Neural progenitor cell (in vitro differentiated cells): ENCODE measurements around the gene SLC50A1. TPM values are rescaled to one million over a fixed set of nuclear protein-coding genes. Genes with fewer than 3 reads are reported as not detected.

Experiments used
- DNase-seq: peaks from one replicate; pipeline ENCODE4 v3.0.0-alpha.2; 2016; ENCODE audit warnings: low spot score
- H2AFZ ChIP-seq: fragments of 200-600 bp; sonication (generic); replicated peaks from 2 replicates; pipeline ENCODE4 v1.6.1; 2016; ENCODE audit warnings: antibody characterized with exemption
- H3F3A ChIP-seq: fragments of 200-600 bp; sonication (generic); 2 replicates; pipeline ENCODE4 v1.6.1; 2016; ENCODE audit warnings: antibody characterized with exemption, low read depth
- H3K27ac ChIP-seq: fragments of 200-600 bp; sonication (generic); 2 replicates; pipeline ENCODE4 v1.5.1; 2016; ENCODE audit warnings: mild to moderate bottlenecking
- H3K27me3 ChIP-seq: fragments of 200-600 bp; sonication (generic); 2 replicates; pipeline ENCODE4 v1.6.1; 2016; ENCODE audit warnings: mild to moderate bottlenecking, moderate library complexity
- H3K36me3 ChIP-seq: fragments of 200-600 bp; sonication (generic); 2 replicates; pipeline ENCODE4 v1.5.1; 2016
- H3K4me1 ChIP-seq: fragments of 200-600 bp; sonication (generic); 2 replicates; pipeline ENCODE4 v1.6.1; 2016; ENCODE audit warnings: mixed run types
- H3K4me2 ChIP-seq: fragments of 200-600 bp; sonication (generic); 2 replicates; pipeline ENCODE4 v1.6.1; 2016
- H3K4me3 ChIP-seq: fragments of 200-600 bp; sonication (generic); 2 replicates; pipeline ENCODE4 v1.5.1; 2016
- H3K79me2 ChIP-seq: fragments of 200-600 bp; sonication (generic); 2 replicates; pipeline ENCODE4 v1.6.1; 2016; ENCODE audit warnings: low read depth
- H3K9ac ChIP-seq: fragments of 200-600 bp; sonication (generic); 2 replicates; pipeline ENCODE4 v1.6.1; 2016
- H3K9me3 ChIP-seq: fragments of 200-600 bp; sonication (generic); 2 replicates; pipeline ENCODE4 v1.5.1; 2016; ENCODE audit warnings: low read depth
- H4K20me1 ChIP-seq: fragments of 200-600 bp; sonication (generic); 2 replicates; pipeline ENCODE4 v1.6.1; 2016; ENCODE audit warnings: low read depth
- H3K27ac Mint-ChIP-seq: 3 replicates; pipeline ENCODE4 v1.8.0; 2021; ENCODE audit warnings: mixed read lengths
- H3K27me3 Mint-ChIP-seq: 2 replicates; pipeline ENCODE4 v1.8.0; 2022; ENCODE audit warnings: low read depth, mild to moderate bottlenecking, inconsistent platforms, moderate library complexity, mixed read lengths; ENCODE audit not compliant: insufficient read depth
- H3K36me3 Mint-ChIP-seq: 3 replicates; pipeline ENCODE4 v1.8.0; 2021; ENCODE audit warnings: mixed read lengths
- H3K4me1 Mint-ChIP-seq: 3 replicates; pipeline ENCODE4 v1.8.0; 2021; ENCODE audit warnings: mixed read lengths
- H3K4me3 Mint-ChIP-seq: 3 replicates; pipeline ENCODE4 v1.8.0; 2021; ENCODE audit warnings: mild to moderate bottlenecking, moderate library complexity, mixed read lengths
- H3K9me3 Mint-ChIP-seq: 3 replicates; pipeline ENCODE4 v1.8.0; 2020; ENCODE audit warnings: mixed read lengths
- EZH2 ChIP-seq: fragments of 200-600 bp; sonication (generic); IDR thresholded peaks from 2 replicates; pipeline ENCODE4 v1.6.1; 2017; ENCODE audit warnings: antibody characterized with exemption, mild to moderate bottlenecking, moderate library complexity
- EZH2phosphoT487 ChIP-seq: fragments of 200-600 bp; sonication (generic); IDR thresholded peaks from 2 replicates; pipeline ENCODE4 v1.6.1; 2017; ENCODE audit warnings: antibody characterized with exemption
- total RNA-seq: library from RNA; depleted of rRNA; stranded (reverse); fragments of >200 nt; gene quantifications from 2 replicates; pipeline ENCODE4 v1.2.3, GENCODE V29; 2015; ENCODE audit warnings: low replicate concordance
- TF ChIP-seq, protein P1 (sequence below): fragments of 200-600 bp; sonication (generic); IDR thresholded peaks from 2 replicates; pipeline ENCODE4 v1.5.1; 2017; ENCODE audit warnings: antibody characterized with exemption, mild to moderate bottlenecking

SLC50A1 gene
- total RNA-seq, 1 donor from 2014 or later: 14.4 TPM

DNA sequence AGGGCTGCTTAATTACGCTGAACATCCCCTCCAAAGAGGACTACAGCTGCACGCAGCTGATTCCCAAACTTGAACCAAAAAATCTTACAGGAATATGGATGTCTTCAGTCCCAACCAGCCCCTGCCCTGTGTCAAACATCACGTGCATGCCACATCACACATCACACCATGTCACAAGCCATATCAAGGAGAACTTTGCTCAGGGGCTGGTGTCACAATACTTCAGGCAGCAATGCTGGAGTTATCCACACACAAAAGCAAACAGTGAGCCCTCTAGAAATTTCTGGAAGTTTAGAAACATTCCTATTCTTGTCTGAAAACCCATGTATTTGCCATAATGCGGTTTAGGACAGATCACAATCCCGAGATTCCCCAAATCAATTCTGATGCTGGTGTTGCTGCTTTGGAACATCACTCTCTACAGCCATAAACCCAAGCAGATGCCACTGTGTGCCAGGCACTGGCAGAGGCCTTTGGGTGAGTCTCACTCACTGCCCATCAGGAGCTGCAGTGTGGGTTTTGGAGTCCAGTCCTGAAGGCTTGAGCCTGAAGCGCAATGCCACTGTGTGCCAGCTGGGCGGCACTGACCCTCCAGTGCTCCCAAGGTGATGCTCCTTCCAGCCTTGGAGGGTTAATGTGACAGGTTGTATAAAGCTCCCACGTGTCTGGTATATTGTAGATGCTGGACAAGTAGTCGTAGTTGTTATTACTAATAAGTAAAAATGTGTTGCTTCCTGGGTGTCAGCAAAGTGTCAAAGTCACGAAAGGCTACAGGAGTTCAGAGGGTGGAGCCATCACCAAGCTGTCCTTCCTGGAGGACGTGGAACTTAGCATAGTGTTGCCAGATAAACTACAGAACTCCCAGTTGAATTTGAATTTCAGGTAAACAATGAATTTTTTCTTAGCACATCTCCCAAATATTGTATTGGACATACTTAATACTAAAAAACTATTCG, 28.1 kb upstream of the SLC50A1 start:
- H3K27ac Mint-ChIP-seq: no peak overlapping the region
- H3K9me3 ChIP-seq: no peaks in the 10 kb centered on the region
- DNase-seq: no peak

DNA sequence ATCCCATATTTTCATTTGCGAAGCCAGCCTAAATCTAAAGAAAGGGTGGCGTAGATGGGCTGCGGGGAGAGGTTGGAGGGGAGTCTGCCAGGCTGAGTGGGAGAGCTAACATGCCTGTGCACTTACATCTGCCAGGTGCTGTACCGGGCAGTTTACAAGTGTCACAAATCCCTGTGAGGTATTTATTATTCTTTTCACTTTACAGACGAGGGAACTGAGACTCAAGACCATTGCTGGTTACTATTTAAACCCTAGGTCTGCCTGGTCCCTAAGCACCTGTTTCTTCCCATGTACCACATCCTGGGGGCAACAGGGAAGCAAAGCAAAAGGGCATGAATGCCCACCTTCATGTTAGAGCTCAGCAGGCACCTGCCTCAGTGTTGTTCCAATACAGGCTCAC, 27.4 kb upstream of the SLC50A1 start:
- no peak for DNase-seq
- no peaks in the 10 kb centered on the region for H3K9me3 ChIP-seq
- no peak overlapping the region for H2AFZ ChIP-seq
- H3K9ac ChIP-seq: no peak overlapping the region
- Mint-ChIP-seq H3K4me3 (no peak overlapping the region), H3K4me1 (peaks cover 7% of the 10 kb centered on the region), H3K27ac (no peak overlapping the region), H3K9me3 (no peaks in the 10 kb centered on the region), H3K27me3 (peaks cover 10% of the 10 kb centered on the region), H3K36me3 (no peaks in the 10 kb centered on the region)
- H3K27ac ChIP-seq: no peak overlapping the region
- H3K4me1 ChIP-seq: no peaks in the 10 kb centered on the region
- H3K27me3 ChIP-seq: peaks cover 15% of the 10 kb centered on the region
- TF ChIP-seq EZH2 (no peak), EZH2phosphoT487 (no peak)
- TF ChIP-seq, protein P1, sequence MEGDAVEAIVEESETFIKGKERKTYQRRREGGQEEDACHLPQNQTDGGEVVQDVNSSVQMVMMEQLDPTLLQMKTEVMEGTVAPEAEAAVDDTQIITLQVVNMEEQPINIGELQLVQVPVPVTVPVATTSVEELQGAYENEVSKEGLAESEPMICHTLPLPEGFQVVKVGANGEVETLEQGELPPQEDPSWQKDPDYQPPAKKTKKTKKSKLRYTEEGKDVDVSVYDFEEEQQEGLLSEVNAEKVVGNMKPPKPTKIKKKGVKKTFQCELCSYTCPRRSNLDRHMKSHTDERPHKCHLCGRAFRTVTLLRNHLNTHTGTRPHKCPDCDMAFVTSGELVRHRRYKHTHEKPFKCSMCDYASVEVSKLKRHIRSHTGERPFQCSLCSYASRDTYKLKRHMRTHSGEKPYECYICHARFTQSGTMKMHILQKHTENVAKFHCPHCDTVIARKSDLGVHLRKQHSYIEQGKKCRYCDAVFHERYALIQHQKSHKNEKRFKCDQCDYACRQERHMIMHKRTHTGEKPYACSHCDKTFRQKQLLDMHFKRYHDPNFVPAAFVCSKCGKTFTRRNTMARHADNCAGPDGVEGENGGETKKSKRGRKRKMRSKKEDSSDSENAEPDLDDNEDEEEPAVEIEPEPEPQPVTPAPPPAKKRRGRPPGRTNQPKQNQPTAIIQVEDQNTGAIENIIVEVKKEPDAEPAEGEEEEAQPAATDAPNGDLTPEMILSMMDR: no peak
- no peak overlapping the region for H3K4me2 ChIP-seq
- H3K4me3 ChIP-seq: no peak overlapping the region
- no peaks in the 10 kb centered on the region for H3K79me2 ChIP-seq
- H3K36me3 ChIP-seq: no peaks in the 10 kb centered on the region
- no peaks in the 10 kb centered on the region for H4K20me1 ChIP-seq
- no peaks in the 10 kb centered on the region for H3F3A ChIP-seq

More for the DNA sequence above, 28.1 kb upstream of the SLC50A1 start:
- Histone ChIP-seq H3F3A (no peaks in the 10 kb centered on the region), H2AFZ (no peak overlapping the region), H4K20me1 (no peaks in the 10 kb centered on the region), H3K27ac (no peak overlapping the region), H3K27me3 (peaks cover 15% of the 10 kb centered on the region), H3K4me3 (no peak overlapping the region), H3K4me1 (no peaks in the 10 kb centered on the region), H3K4me2 (no peak overlapping the region), H3K79me2 (no peaks in the 10 kb centered on the region), H3K9ac (no peak overlapping the region), H3K36me3 (no peaks in the 10 kb centered on the region)
- Mint-ChIP-seq H3K4me3 (no peak overlapping the region), H3K4me1 (peaks cover 6% of the 10 kb centered on the region), H3K27me3 (peaks cover 9% of the 10 kb centered on the region), H3K36me3 (no peaks in the 10 kb centered on the region), H3K9me3 (no peaks in the 10 kb centered on the region)
- TF ChIP-seq EZH2phosphoT487 (no peak), EZH2 (no peak)
- TF ChIP-seq, protein P1: no peak

- Histone ChIP-seq H3K9me3 (no peaks in the 10 kb centered on the region), H3K79me2 (no peaks in the 10 kb centered on the region), H2AFZ (no peak overlapping the region), H4K20me1 (no peaks in the 10 kb centered on the region), H3K27ac (no peak overlapping the region), H3K4me3 (no peak overlapping the region), H3K4me1 (no peaks in the 10 kb centered on the region), H3K27me3 (peaks cover 10% of the 10 kb centered on the region), H3K4me2 (no peak overlapping the region), H3K36me3 (no peaks in the 10 kb centered on the region), H3F3A (no peaks in the 10 kb centered on the region), H3K9ac (no peak overlapping the region)
- Mint-ChIP-seq H3K4me1 (peaks cover 10% of the 10 kb centered on the region), H3K9me3 (no peaks in the 10 kb centered on the region), H3K27me3 (peaks cover 10% of the 10 kb centered on the region), H3K27ac (no peak overlapping the region), H3K4me3 (no peak overlapping the region), H3K36me3 (no peaks in the 10 kb centered on the region)
- TF ChIP-seq, protein P1: no peak
- TF ChIP-seq EZH2 (no peak), EZH2phosphoT487 (no peak)
- DNase-seq: no peak
Observed at GRCh38 chr1:155110381-155110780, 25.3 kb upstream of the SLC50A1 start.
